ENCODE measurements around the gene PHACTR2.
A peak's percentile ranks its signal among the peaks of the same experiment; 100 is the strongest.

PHACTR2 gene

GRCh38 chr6:143840595-143841265 is 163.0 kb downstream of the PHACTR2 start:
- H3K27me3 ChIP-seq, result no peaks in the 10 kb centered on the region
- peaks cover under 1 to 9% (median 8%) of the 10 kb centered on the region in 3 donors for H3K36me3 ChIP-seq
- intact Hi-C loops (cut with DNase I; ENCODE audit: low total_unique reads), result loop anchor here (5.0 to 10.0 kb wide), 3 partner anchors 163 to 776 kb away; partner anchors contain the start of genes AIG1 and PHACTR2
- TF ChIP-seq CTCF (IDR thresholded peaks at IDR 0.05), result no peak
- DNase-seq, result no peak
- no peak overlapping the region for H3K27ac ChIP-seq
- no peak overlapping the region for H3K4me3 ChIP-seq
- peaks cover 0 to 36% (median 17%) of the 10 kb centered on the region in 4 donors for H3K4me1 ChIP-seq
- no peaks in the 10 kb centered on the region for H3K9me3 ChIP-seq

DNA sequence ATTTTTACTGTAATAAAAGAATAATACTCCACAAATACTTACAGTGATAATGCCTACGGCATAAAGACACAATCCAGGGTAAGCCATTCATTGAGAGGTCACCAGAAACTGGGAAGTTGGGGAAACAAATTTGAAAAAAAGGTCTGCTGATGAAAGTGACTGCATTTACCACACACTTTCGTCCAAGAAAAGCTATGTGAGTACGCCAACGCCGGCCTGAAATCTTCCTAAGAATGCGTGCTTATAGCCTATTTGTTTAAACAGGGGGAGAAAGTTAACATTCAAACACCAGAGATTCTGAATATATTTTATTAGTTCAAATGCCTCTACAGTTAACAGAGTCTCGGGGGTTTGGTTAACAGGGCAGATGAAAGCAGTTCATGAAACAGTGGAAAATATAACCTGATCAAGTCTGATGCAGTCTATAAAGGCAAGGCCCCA is 164.7 kb downstream of the PHACTR2 start:
- intact Hi-C loops (cut with DNase I; ENCODE audit: low total_unique reads), result loop anchor here (5.0 to 10.0 kb wide), 3 partner anchors 165 to 778 kb away; partner anchors contain the start of genes AIG1 and PHACTR2
- H3K27ac ChIP-seq, result peak overlapping the region; percentile 89 to 95
- no peak for TF ChIP-seq CTCF (IDR thresholded peaks at IDR 0.05)
- peaks cover 18 to 26% (median 26%) of the 10 kb centered on the region in 3 donors for H3K36me3 ChIP-seq
- peak overlapping the region; percentile 85 to 89 for H3K4me3 ChIP-seq
- no peaks in the 10 kb centered on the region for H3K27me3 ChIP-seq
- peaks cover 0 to 36% (median 17%) of the 10 kb centered on the region in 4 donors for H3K4me1 ChIP-seq
- no peaks in the 10 kb centered on the region for H3K9me3 ChIP-seq
- DNase-seq, result no peak

DNA sequence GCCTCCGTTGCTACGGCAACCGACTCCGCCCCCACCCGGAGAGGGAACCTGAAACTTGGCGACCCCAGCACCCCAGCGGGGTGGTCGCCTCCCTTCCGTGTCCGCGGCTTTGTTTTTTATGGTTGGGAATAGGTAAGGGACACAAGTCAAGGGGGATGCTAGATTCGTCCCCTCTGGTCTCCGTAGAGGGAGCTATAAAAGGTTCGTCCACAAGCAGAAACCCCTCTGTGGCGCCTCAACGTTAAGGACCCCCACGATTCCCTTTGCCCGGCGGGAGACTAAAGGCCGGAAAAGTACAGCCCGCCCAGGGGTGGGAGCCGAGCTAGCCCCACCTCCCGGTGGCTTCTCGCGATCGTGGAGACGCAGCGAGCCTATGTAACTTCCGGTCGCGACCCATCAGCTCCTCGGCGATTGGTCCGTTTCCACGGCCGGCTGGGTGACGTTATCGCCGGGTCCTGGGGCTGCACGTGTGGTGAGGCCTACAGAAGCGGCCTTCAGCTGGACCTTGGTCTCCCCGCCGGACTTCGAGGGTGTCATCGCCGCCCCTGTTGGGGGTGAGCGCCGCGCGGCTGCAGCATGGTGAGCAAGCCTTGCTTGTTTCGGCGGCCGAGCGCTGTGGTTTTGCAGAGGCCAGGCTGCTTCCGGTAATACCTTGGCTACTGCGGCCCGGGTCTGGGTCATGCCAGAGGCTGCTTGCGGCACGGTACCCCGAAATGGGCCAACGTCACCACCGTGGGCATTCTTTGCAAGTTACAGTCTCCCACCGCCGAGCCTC is 165.3 kb downstream of the PHACTR2 start, which contains the start of gene LTV1:
Gene LTV1 (plus strand): TSS at position 437 of the 775 bp plus-strand sequence. CDS start 140 bp downstream, at position 577.
- TF ChIP-seq CTCF (IDR thresholded peaks at IDR 0.05), result peak in 1 of 2 experiments; percentile 20
- Histone ChIP-seq H3K27me3 (no peaks in the 10 kb centered on the region), H3K27ac (peak within 1 kb of the TSS; percentile 89 to 95), H3K9me3 (no peaks in the 10 kb centered on the region), H3K4me1 (peaks cover 0 to 36% (median 17%) of the 10 kb centered on the region in 4 donors), H3K36me3 (peaks cover 23 to 32% (median 32%) of the 10 kb centered on the region in 3 donors), H3K4me3 (peak within 1 kb of the TSS; percentile 85 to 89)
- intact Hi-C loops (cut with DNase I; ENCODE audit: low total_unique reads), result loop anchor here (5.0 to 10.0 kb wide), 3 partner anchors 166 to 778 kb away; partner anchors contain the start of genes AIG1 and PHACTR2
- DNase-seq, result peak; percentile 95 to 98

DNA sequence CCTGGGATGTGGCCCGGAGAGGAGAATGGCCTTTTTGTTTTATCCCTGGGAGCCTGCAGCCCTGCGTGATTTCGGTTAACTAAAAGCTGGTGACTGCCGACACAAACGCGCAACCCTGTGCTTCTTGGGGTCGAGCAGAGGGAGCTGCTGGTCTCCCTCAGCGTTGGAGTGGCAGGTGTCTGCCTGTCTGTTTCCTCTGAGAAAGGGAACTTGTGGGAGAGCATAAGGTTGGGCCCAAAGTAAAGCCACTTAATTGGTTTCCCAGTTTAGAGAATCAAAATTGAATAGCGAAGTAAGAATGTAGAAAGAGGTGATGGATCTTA is 165.9 kb downstream of the PHACTR2 start:
- intact Hi-C loops (cut with DNase I; ENCODE audit: low total_unique reads), result loop anchor here (5.0 to 10.0 kb wide), 3 partner anchors 166 to 779 kb away; partner anchors contain the start of genes AIG1 and PHACTR2
- TF ChIP-seq CTCF (IDR thresholded peaks at IDR 0.05), result no peak

GRCh38 chr6:143844006-143844405 is 166.2 kb downstream of the PHACTR2 start:
- DNase-seq, result no peak
- no peak for TF ChIP-seq CTCF (IDR thresholded peaks at IDR 0.05)
- peak overlapping the region; percentile 85 to 89 for H3K4me3 ChIP-seq
- no peaks in the 10 kb centered on the region for H3K27me3 ChIP-seq
- peak overlapping the region; percentile 89 to 95 for H3K27ac ChIP-seq
- H3K4me1 ChIP-seq, result peaks cover 0 to 31% (median 16%) of the 10 kb centered on the region in 4 donors
- intact Hi-C loops (cut with DNase I; ENCODE audit: low total_unique reads), result loop anchor here (5.0 to 10.0 kb wide), 3 partner anchors 167 to 779 kb away; partner anchors contain the start of genes AIG1 and PHACTR2
- H3K36me3 ChIP-seq, result peaks cover 32 to 42% (median 39%) of the 10 kb centered on the region in 3 donors
- no peaks in the 10 kb centered on the region for H3K9me3 ChIP-seq

More for the DNA sequence above, 165.9 kb downstream of the PHACTR2 start:
- Histone ChIP-seq H3K27me3 (no peaks in the 10 kb centered on the region), H3K36me3 (peaks cover 28 to 38% (median 37%) of the 10 kb centered on the region in 3 donors), H3K27ac (peak overlapping the region; percentile 89 to 95), H3K9me3 (no peaks in the 10 kb centered on the region), H3K4me3 (peak overlapping the region; percentile 85 to 89), H3K4me1 (peaks cover 0 to 34% (median 17%) of the 10 kb centered on the region in 4 donors)
- no peak for DNase-seq
